ENCODE results near the gene NOP16. TPM values are rescaled to one million over a fixed set of nuclear protein-coding genes. Genes with fewer than 3 reads are reported as not detected.

NOP16 gene
- total and polyA plus RNA-seq, 2 donors = 19.5 to 30.6 TPM

GRCh38 chr5:176406436-176407052 is 18.1 kb upstream of the NOP16 start:
- WGBS = 95% methylated on average over 9 of the region's 9 CpGs
- Histone ChIP-seq H3K9me3 (ENCODE audit: control insufficient read depth in 2 of 2, insufficient read depth in 1 of 2, low read length in 1 of 2) (no peaks in the 10 kb centered on the region), H3K27ac (ENCODE audit: low read depth in 1 of 2, low read length in 1 of 2) (no peak overlapping the region), H3K27me3 (ENCODE audit: control insufficient read depth in 2 of 2, insufficient read depth in 1 of 2, low read length in 1 of 2) (no peaks in the 10 kb centered on the region), H3K4me1 (ENCODE audit: control insufficient read depth in 2 of 2, insufficient read depth in 2 of 2, low read length in 2 of 2) (peaks cover 0 to 6% of the 10 kb centered on the region in 2 donors), H3K4me3 (ENCODE audit: low read length in 2 of 2) (no peak overlapping the region), H3K36me3 (ENCODE audit: control insufficient read depth in 2 of 2, insufficient read depth in 2 of 2, low read length in 1 of 2) (peaks cover 30 to 31% of the 10 kb centered on the region in 2 donors)
- no peak for DNase-seq (ENCODE audit: low read depth in 6 of 9, low spot score in 9 of 9)

GRCh38 chr5:176405656-176406435 is 17.4 kb upstream of the NOP16 start:
- Histone ChIP-seq H3K27me3 (ENCODE audit: control insufficient read depth in 2 of 2, insufficient read depth in 1 of 2, low read length in 1 of 2) (no peaks in the 10 kb centered on the region), H3K27ac (ENCODE audit: low read depth in 1 of 2, low read length in 1 of 2) (no peak overlapping the region), H3K36me3 (ENCODE audit: control insufficient read depth in 2 of 2, insufficient read depth in 2 of 2, low read length in 1 of 2) (peaks cover 31 to 33% of the 10 kb centered on the region in 2 donors), H3K9me3 (ENCODE audit: control insufficient read depth in 2 of 2, insufficient read depth in 1 of 2, low read length in 1 of 2) (no peaks in the 10 kb centered on the region), H3K4me3 (ENCODE audit: low read length in 2 of 2) (no peak overlapping the region), H3K4me1 (ENCODE audit: control insufficient read depth in 2 of 2, insufficient read depth in 2 of 2, low read length in 2 of 2) (peaks cover 0 to 5% of the 10 kb centered on the region in 2 donors)
- 97% methylated on average over 20 of the region's 20 CpGs for WGBS
- no peak for DNase-seq (ENCODE audit: low read depth in 6 of 9, low spot score in 9 of 9)

GRCh38 chr5:176401281-176402205 is 13.1 kb upstream of the NOP16 start:
- WGBS = 97% methylated on average over 22 of the region's 22 CpGs
- no peak overlapping the region for H3K4me3 ChIP-seq (ENCODE audit: low read length in 2 of 2)
- no peaks in the 10 kb centered on the region for H3K4me1 ChIP-seq (ENCODE audit: control insufficient read depth in 2 of 2, insufficient read depth in 2 of 2, low read length in 2 of 2)
- H3K36me3 ChIP-seq (ENCODE audit: control insufficient read depth in 2 of 2, insufficient read depth in 2 of 2, low read length in 1 of 2) = peaks cover 16 to 30% of the 10 kb centered on the region in 2 donors
- no peak overlapping the region for H3K27ac ChIP-seq (ENCODE audit: low read depth in 1 of 2, low read length in 1 of 2)
- no peaks in the 10 kb centered on the region for H3K27me3 ChIP-seq (ENCODE audit: control insufficient read depth in 2 of 2, insufficient read depth in 1 of 2, low read length in 1 of 2)
- DNase-seq (ENCODE audit: low read depth in 6 of 9, low spot score in 9 of 9) = no peak
- H3K9me3 ChIP-seq (ENCODE audit: control insufficient read depth in 2 of 2, insufficient read depth in 1 of 2, low read length in 1 of 2) = no peaks in the 10 kb centered on the region

GRCh38 chr5:176400382-176401156 is 12.2 kb upstream of the NOP16 start:
- no peaks in the 10 kb centered on the region for H3K9me3 ChIP-seq (ENCODE audit: control insufficient read depth in 2 of 2, insufficient read depth in 1 of 2, low read length in 1 of 2)
- 95% methylated on average over 17 of the region's 17 CpGs for WGBS
- no peaks in the 10 kb centered on the region for H3K27me3 ChIP-seq (ENCODE audit: control insufficient read depth in 2 of 2, insufficient read depth in 1 of 2, low read length in 1 of 2)
- no peaks in the 10 kb centered on the region for H3K4me1 ChIP-seq (ENCODE audit: control insufficient read depth in 2 of 2, insufficient read depth in 2 of 2, low read length in 2 of 2)
- H3K36me3 ChIP-seq (ENCODE audit: control insufficient read depth in 2 of 2, insufficient read depth in 2 of 2, low read length in 1 of 2) = peaks cover 13 to 32% of the 10 kb centered on the region in 2 donors
- no peak overlapping the region for H3K4me3 ChIP-seq (ENCODE audit: low read length in 2 of 2)
- DNase-seq (ENCODE audit: low read depth in 6 of 9, low spot score in 9 of 9) = no peak
- no peak overlapping the region for H3K27ac ChIP-seq (ENCODE audit: low read depth in 1 of 2, low read length in 1 of 2)

- Histone ChIP-seq H3K4me3 (ENCODE audit: low read length in 2 of 2) (no peak overlapping the region), H3K27me3 (ENCODE audit: control insufficient read depth in 2 of 2, insufficient read depth in 1 of 2, low read length in 1 of 2) (no peaks in the 10 kb centered on the region), H3K36me3 (ENCODE audit: control insufficient read depth in 2 of 2, insufficient read depth in 2 of 2, low read length in 1 of 2) (peaks cover 26 to 41% of the 10 kb centered on the region in 2 donors), H3K9me3 (ENCODE audit: control insufficient read depth in 2 of 2, insufficient read depth in 1 of 2, low read length in 1 of 2) (no peaks in the 10 kb centered on the region), H3K4me1 (ENCODE audit: control insufficient read depth in 2 of 2, insufficient read depth in 2 of 2, low read length in 2 of 2) (no peaks in the 10 kb centered on the region), H3K27ac (ENCODE audit: low read depth in 1 of 2, low read length in 1 of 2) (no peak overlapping the region)
- WGBS = 97% methylated on average over 18 of the region's 18 CpGs
- DNase-seq (ENCODE audit: low read depth in 6 of 9, low spot score in 9 of 9) = no peak
Measured at GRCh38 chr5:176397736-176398420, 9.5 kb upstream of the NOP16 start.

- no peaks in the 10 kb centered on the region for H3K4me1 ChIP-seq (ENCODE audit: control insufficient read depth in 2 of 2, insufficient read depth in 2 of 2, low read length in 2 of 2)
- H3K4me3 ChIP-seq (ENCODE audit: low read length in 2 of 2) = no peak overlapping the region
- H3K27me3 ChIP-seq (ENCODE audit: control insufficient read depth in 2 of 2, insufficient read depth in 1 of 2, low read length in 1 of 2) = no peaks in the 10 kb centered on the region
- DNase-seq (ENCODE audit: low read depth in 6 of 9, low spot score in 9 of 9) = no peak
- no peak overlapping the region for H3K27ac ChIP-seq (ENCODE audit: low read depth in 1 of 2, low read length in 1 of 2)
- peaks cover 40 to 51% of the 10 kb centered on the region in 2 donors for H3K36me3 ChIP-seq (ENCODE audit: control insufficient read depth in 2 of 2, insufficient read depth in 2 of 2, low read length in 1 of 2)
- H3K9me3 ChIP-seq (ENCODE audit: control insufficient read depth in 2 of 2, insufficient read depth in 1 of 2, low read length in 1 of 2) = no peaks in the 10 kb centered on the region
- 94% methylated on average over 6 of the region's 6 CpGs for WGBS
Measured at GRCh38 chr5:176396330-176396729, 7.9 kb upstream of the NOP16 start.

GRCh38 chr5:176394881-176395675 is 6.7 kb upstream of the NOP16 start:
- peaks cover 44 to 52% of the 10 kb centered on the region in 2 donors for H3K36me3 ChIP-seq (ENCODE audit: control insufficient read depth in 2 of 2, insufficient read depth in 2 of 2, low read length in 1 of 2)
- WGBS = 95% methylated on average over 11 of the region's 11 CpGs
- DNase-seq (ENCODE audit: low read depth in 6 of 9, low spot score in 9 of 9) = no peak

More at GRCh38 chr5:176394881-176395675, 6.7 kb upstream of the NOP16 start:
- H3K4me3 ChIP-seq (ENCODE audit: low read length in 2 of 2) = no peak overlapping the region
- no peaks in the 10 kb centered on the region for H3K4me1 ChIP-seq (ENCODE audit: control insufficient read depth in 2 of 2, insufficient read depth in 2 of 2, low read length in 2 of 2)
- H3K27ac ChIP-seq (ENCODE audit: low read depth in 1 of 2, low read length in 1 of 2) = no peak overlapping the region
- no peaks in the 10 kb centered on the region for H3K9me3 ChIP-seq (ENCODE audit: control insufficient read depth in 2 of 2, insufficient read depth in 1 of 2, low read length in 1 of 2)
- no peaks in the 10 kb centered on the region for H3K27me3 ChIP-seq (ENCODE audit: control insufficient read depth in 2 of 2, insufficient read depth in 1 of 2, low read length in 1 of 2)

Data from thymus (tissue), 11 donors.